Measurements from ENCODE around the gene PAPOLG. TPM values are rescaled to one million over a fixed set of nuclear protein-coding genes. Genes with fewer than 3 reads are reported as not detected.
A peak's percentile ranks its signal among the peaks of the same experiment; 100 is the strongest.

Gene PAPOLG
- total and polyA plus RNA-seq, 2 of the 13 experiments (the other 11 are each of a cell fraction or from before 2014, with no cell fraction given): 10.1 to 10.4 TPM

GRCh38 chr2:60756097-60757087, at the start of gene PAPOLG (continued):
- TF ChIP-seq ZBTB33 (CRISPR knock-in tag; IDR thresholded peaks at IDR 0.05): no peak
- TF ChIP-seq ZNF121 (CRISPR knock-in tag; IDR thresholded peaks at IDR 0.05): 0 out of 2 replicates have a peak, but pooled peaks have one; percentile 22
- no peak; the same call in 1 of the 2 replicates for TF ChIP-seq NAIF1 (CRISPR knock-in tag; IDR thresholded peaks at IDR 0.05; ENCODE audit: borderline replicate concordance)
- TF ChIP-seq ARID2 (CRISPR knock-in tag; IDR thresholded peaks at IDR 0.05; ENCODE audit: borderline replicate concordance): peak; percentile 83
- TF ChIP-seq FOXP1 (IDR thresholded peaks at IDR 0.05): no peak
- 0 out of 2 replicates have a peak, but pooled peaks have one; percentile 8 for TF ChIP-seq FOXP1 (CRISPR knock-in tag; IDR thresholded peaks at IDR 0.05)
- no peak for TF ChIP-seq ZNF17 (CRISPR knock-in tag; IDR thresholded peaks at IDR 0.05)
- TF ChIP-seq ZNF234 (CRISPR knock-in tag; conservative IDR thresholded peaks at IDR 0.05): no peak
- peak; percentile 43; the same call in 1 of the 2 replicates for TF ChIP-seq ZNF501 (CRISPR knock-in tag; IDR thresholded peaks at IDR 0.05)
- no peak for TF ChIP-seq ZNF713 (CRISPR knock-in tag; IDR thresholded peaks at IDR 0.05)
- TF ChIP-seq NFE2L2 (IDR thresholded peaks at IDR 0.05; ENCODE audit: low read length): no peak
- TF ChIP-seq, protein P1, sequence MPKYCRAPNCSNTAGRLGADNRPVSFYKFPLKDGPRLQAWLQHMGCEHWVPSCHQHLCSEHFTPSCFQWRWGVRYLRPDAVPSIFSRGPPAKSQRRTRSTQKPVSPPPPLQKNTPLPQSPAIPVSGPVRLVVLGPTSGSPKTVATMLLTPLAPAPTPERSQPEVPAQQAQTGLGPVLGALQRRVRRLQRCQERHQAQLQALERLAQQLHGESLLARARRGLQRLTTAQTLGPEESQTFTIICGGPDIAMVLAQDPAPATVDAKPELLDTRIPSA (CRISPR knock-in tag; IDR thresholded peaks at IDR 0.05; ENCODE audit: borderline replicate concordance): no peak
- TF ChIP-seq NBN (conservative IDR thresholded peaks at IDR 0.05): no peak
- TF ChIP-seq ZNF224 (CRISPR knock-in tag; IDR thresholded peaks at IDR 0.05): no peak
- peak; percentile 24 for TF ChIP-seq ZNF883 (CRISPR knock-in tag; IDR thresholded peaks at IDR 0.05; ENCODE audit: not compliant biosample characterization)
- 0 out of 2 replicates have a peak, but pooled peaks have one; percentile 17 for TF ChIP-seq ZBTB26 (CRISPR knock-in tag; IDR thresholded peaks at IDR 0.05; ENCODE audit: borderline replicate concordance)
- peak; percentile 43; the same call in 1 of the 2 replicates for TF ChIP-seq NR0B2 (CRISPR knock-in tag; IDR thresholded peaks at IDR 0.05)
- TF ChIP-seq ZNF451 (CRISPR knock-in tag; IDR thresholded peaks at IDR 0.05): no peak
- TF ChIP-seq NCOA1 (CRISPR knock-in tag; IDR thresholded peaks at IDR 0.05): no peak
- peak; percentile 90 for TF ChIP-seq PHF8 (CRISPR knock-in tag; IDR thresholded peaks at IDR 0.05)
- TF ChIP-seq NFE2L1 (CRISPR knock-in tag; IDR thresholded peaks at IDR 0.05; ENCODE audit: borderline replicate concordance): no peak
- TF ChIP-seq AFF4 (CRISPR knock-in tag; IDR thresholded peaks at IDR 0.05): no peak

All from HepG2 (cell line).